ENCODE measurements around the gene SYN1. TPM values are rescaled to one million over a fixed set of nuclear protein-coding genes. Genes with fewer than 3 reads are reported as not detected.

Gene SYN1
- total and polyA plus RNA-seq, 8 donors: 1.0 to 7.2 (median 5.4) TPM

- H3K4me3 ChIP-seq: peak within 1 kb of the TSS; percentile 46 to 56
- ATAC-seq (peak; percentile 91), DNase-seq (peak; percentile 94 to 99 (median 96))
- H3K4me1 ChIP-seq: peaks cover 0 to 32% of the 10 kb centered on the region in 2 donors
- no peak for TF ChIP-seq CTCF (IDR thresholded peaks at IDR 0.05)
- H3K36me3 ChIP-seq: peaks cover 0 to 26% of the 10 kb centered on the region in 2 donors
- no peaks in the 10 kb centered on the region for H3K27me3 ChIP-seq
- intact Hi-C loops (cut with DNase I): no loop called here
- peak within 1 kb of the TSS; percentile 89 to 96 for H3K27ac ChIP-seq
- H3K9me3 ChIP-seq: no peaks in the 10 kb centered on the region
Measured at GRCh38 chrX:47560934-47561658, 58.6 kb downstream of the SYN1 start, which contains the start of gene ARAF. TSS of gene ARAF (plus strand) at chrX:47561205. CDS start at chrX:47562968, 1,763 bp downstream.

- Histone ChIP-seq H3K4me1 (peaks cover 0 to 32% of the 10 kb centered on the region in 2 donors), H3K27ac (peak overlapping the region; percentile 89 to 96), H3K27me3 (no peaks in the 10 kb centered on the region), H3K36me3 (peaks cover 0 to 23% of the 10 kb centered on the region in 2 donors), H3K4me3 (peak overlapping the region; percentile 15 to 56), H3K9me3 (no peaks in the 10 kb centered on the region)
- DNase-seq (no peak), ATAC-seq (no peak)
- no peak for TF ChIP-seq CTCF (IDR thresholded peaks at IDR 0.05)
- intact Hi-C loops (cut with DNase I): no loop called here
Measured at GRCh38 chrX:47560179-47560933, 59.3 kb downstream of the SYN1 start.

GRCh38 chrX:47558436-47558835 is 61.2 kb downstream of the SYN1 start:
- ATAC-seq: no peak
- peaks cover 0 to 20% of the 10 kb centered on the region in 2 donors for H3K4me1 ChIP-seq
- no peaks in the 10 kb centered on the region for H3K27me3 ChIP-seq
- peaks cover 0 to 7% of the 10 kb centered on the region in 2 donors for H3K36me3 ChIP-seq
- no peak overlapping the region for H3K4me3 ChIP-seq
- intact Hi-C loops (cut with DNase I): no loop called here
- H3K9me3 ChIP-seq: no peaks in the 10 kb centered on the region
- TF ChIP-seq CTCF (IDR thresholded peaks at IDR 0.05): no peak
- no peak for DNase-seq
- H3K27ac ChIP-seq: no peak overlapping the region

- Histone ChIP-seq H3K4me1 (peaks cover 0 to 3% of the 10 kb centered on the region in 2 donors), H3K27me3 (no peaks in the 10 kb centered on the region), H3K9me3 (no peaks in the 10 kb centered on the region), H3K4me3 (peak overlapping the region; percentile 26 to 41), H3K27ac (peak overlapping the region; percentile 84 to 86), H3K36me3 (no peaks in the 10 kb centered on the region)
- ATAC-seq (peak; percentile 93), DNase-seq (peak; percentile 73 to 92 (median 89))
- TF ChIP-seq CTCF (IDR thresholded peaks at IDR 0.05): no peak
- intact Hi-C loops (cut with DNase I): no loop called here
Measured at GRCh38 chrX:47556045-47556623, 63.5 kb downstream of the SYN1 start.

GRCh38 chrX:47543496-47543895 is 76.2 kb downstream of the SYN1 start:
- no peaks in the 10 kb centered on the region for H3K9me3 ChIP-seq
- no peak for TF ChIP-seq CTCF (IDR thresholded peaks at IDR 0.05)
- H3K36me3 ChIP-seq: no peaks in the 10 kb centered on the region
- DNase-seq (no peak), ATAC-seq (no peak)
- no peak overlapping the region for H3K27ac ChIP-seq
- H3K4me1 ChIP-seq: no peaks in the 10 kb centered on the region
- no peaks in the 10 kb centered on the region for H3K27me3 ChIP-seq
- no peak overlapping the region for H3K4me3 ChIP-seq
- intact Hi-C loops (cut with DNase I): no loop called here

All from left lung (tissue), 10 donors.